Neuron (in vitro differentiated cells): Measurements from ENCODE around the gene CLC.
"Not testable (repeated sequence)": the region's sequence is repeated elsewhere in the genome, so short reads cannot be mapped to it uniquely, and the experiment has no call there.

Source experiments
- H2AFZ ChIP-seq: one replicate; pipeline ENCODE4 v1.6.1; 2013; ENCODE audit warnings: low read depth, mild to moderate bottlenecking, inconsistent platforms, low read length, moderate library complexity
- H3K27me3 ChIP-seq: one replicate; pipeline ENCODE4 v1.6.1; 2013; ENCODE audit warnings: low read length; ENCODE audit not compliant: insufficient read depth
- H3K36me3 ChIP-seq: one replicate; pipeline ENCODE4 v1.6.1; 2013; ENCODE audit warnings: low read length; ENCODE audit not compliant: insufficient read depth
- H3K4me1 ChIP-seq: one replicate; pipeline ENCODE4 v1.6.1; 2013; ENCODE audit warnings: low read length; ENCODE audit not compliant: insufficient read depth
- H3K4me3 ChIP-seq: 2 replicates; pipeline ENCODE4 v1.5.1; 2013; ENCODE audit warnings: mild to moderate bottlenecking, low read length, moderate library complexity
- H3K9me3 ChIP-seq: one replicate; pipeline ENCODE4 v1.6.1; 2013; ENCODE audit warnings: low read length

Gene CLC

GRCh38 chr19:39737891-39738290 lies at the start of gene CLC:
Gene CLC, minus strand, starts transcription at chr19:39738029. Its CDS starts 77 bp downstream, at chr19:39737952.
- Histone ChIP-seq H3K4me3 (no peak within 1 kb of the TSS), H2AFZ (no peak within 1 kb of the TSS), H3K4me1 (no peaks in the 10 kb centered on the region), H3K27me3 (no peaks in the 10 kb centered on the region), H3K9me3 (no peaks in the 10 kb centered on the region), H3K36me3 (no peaks in the 10 kb centered on the region)

GRCh38 chr19:39780894-39781293 lies 43.1 kb upstream of the CLC start:
- no peaks in the 10 kb centered on the region for H3K4me1 ChIP-seq

GRCh38 chr19:39778763-39779162 lies 40.9 kb upstream of the CLC start, which contains the start of gene LEUTX:
Gene LEUTX, plus strand, starts transcription at chr19:39778854. Its CDS starts 67 bp downstream, at chr19:39778921.
- Histone ChIP-seq H3K9me3 (no peaks in the 10 kb centered on the region), H2AFZ (no peak within 1 kb of the TSS), H3K36me3 (no peaks in the 10 kb centered on the region), H3K4me3 (no peak within 1 kb of the TSS), H3K27me3 (peaks cover 8% of the 10 kb centered on the region), H3K4me1 (no peaks in the 10 kb centered on the region)

More at GRCh38 chr19:39780894-39781293, 43.1 kb upstream of the CLC start:
- Histone ChIP-seq H3K27me3 (peaks cover 8% of the 10 kb centered on the region), H2AFZ (no peak overlapping the region), H3K4me3 (no peak overlapping the region), H3K36me3 (no peaks in the 10 kb centered on the region), H3K9me3 (peaks cover 2% of the 10 kb centered on the region)

GRCh38 chr19:39768786-39769185 lies 31.0 kb upstream of the CLC start:
- peaks cover 2% of the 10 kb centered on the region for H3K9me3 ChIP-seq
- H3K4me3 ChIP-seq: no peak overlapping the region
- no peaks in the 10 kb centered on the region for H3K4me1 ChIP-seq
- H3K36me3 ChIP-seq: no peaks in the 10 kb centered on the region
- H2AFZ ChIP-seq: no peak overlapping the region
- peaks cover 4% of the 10 kb centered on the region for H3K27me3 ChIP-seq

- peaks cover 4% of the 10 kb centered on the region for H3K27me3 ChIP-seq
- H3K4me3 ChIP-seq: no peak overlapping the region
- H2AFZ ChIP-seq: no peak overlapping the region
- H3K9me3 ChIP-seq: peaks cover 2% of the 10 kb centered on the region
- no peaks in the 10 kb centered on the region for H3K36me3 ChIP-seq
- H3K4me1 ChIP-seq: no peaks in the 10 kb centered on the region
Observed at GRCh38 chr19:39768334-39768733, 30.5 kb upstream of the CLC start.

GRCh38 chr19:39765091-39766076 lies 27.6 kb upstream of the CLC start:
- no peaks in the 10 kb centered on the region for H3K36me3 ChIP-seq
- no peaks in the 10 kb centered on the region for H3K27me3 ChIP-seq
- H3K4me1 ChIP-seq: no peaks in the 10 kb centered on the region
- H2AFZ ChIP-seq: no peak overlapping the region
- H3K9me3 ChIP-seq: peaks cover 2% of the 10 kb centered on the region
- no peak overlapping the region for H3K4me3 ChIP-seq

- not testable (repeated sequence) for H3K27me3 ChIP-seq, H2AFZ ChIP-seq, H3K4me3 ChIP-seq, H3K36me3 ChIP-seq, H3K4me1 ChIP-seq, H3K9me3 ChIP-seq
Observed at GRCh38 chr19:39761851-39762250, 24.0 kb upstream of the CLC start.

- H2AFZ ChIP-seq: no peak overlapping the region
- no peak overlapping the region for H3K4me3 ChIP-seq
- no peaks in the 10 kb centered on the region for H3K36me3 ChIP-seq
- H3K4me1 ChIP-seq: peaks cover 4% of the 10 kb centered on the region
- no peaks in the 10 kb centered on the region for H3K9me3 ChIP-seq
- peaks cover 2% of the 10 kb centered on the region for H3K27me3 ChIP-seq
Observed at GRCh38 chr19:39759457-39760184, 21.8 kb upstream of the CLC start.

- no peak overlapping the region for H2AFZ ChIP-seq
- peaks cover 11% of the 10 kb centered on the region for H3K27me3 ChIP-seq
- no peaks in the 10 kb centered on the region for H3K9me3 ChIP-seq
- peaks cover under 1% of the 10 kb centered on the region for H3K4me1 ChIP-seq
- H3K4me3 ChIP-seq: no peak overlapping the region
- no peaks in the 10 kb centered on the region for H3K36me3 ChIP-seq
Observed at GRCh38 chr19:39754971-39755370, 17.1 kb upstream of the CLC start.

GRCh38 chr19:39754544-39754943 lies 16.7 kb upstream of the CLC start:
- H3K4me3 ChIP-seq: no peak overlapping the region
- peaks cover 12% of the 10 kb centered on the region for H3K27me3 ChIP-seq
- H2AFZ ChIP-seq: no peak overlapping the region
- H3K36me3 ChIP-seq: no peaks in the 10 kb centered on the region
- H3K4me1 ChIP-seq: no peaks in the 10 kb centered on the region
- no peaks in the 10 kb centered on the region for H3K9me3 ChIP-seq

- no peaks in the 10 kb centered on the region for H3K36me3 ChIP-seq
- no peaks in the 10 kb centered on the region for H3K9me3 ChIP-seq
- no peak overlapping the region for H3K4me3 ChIP-seq
- H3K4me1 ChIP-seq: no peaks in the 10 kb centered on the region
- peaks cover 12% of the 10 kb centered on the region for H3K27me3 ChIP-seq
- H2AFZ ChIP-seq: no peak overlapping the region
Observed at GRCh38 chr19:39752795-39753194, 15.0 kb upstream of the CLC start.

GRCh38 chr19:39752390-39752789 lies 14.6 kb upstream of the CLC start:
- no peaks in the 10 kb centered on the region for H3K4me1 ChIP-seq
- no peaks in the 10 kb centered on the region for H3K36me3 ChIP-seq
- H3K27me3 ChIP-seq: peaks cover 12% of the 10 kb centered on the region
- no peak overlapping the region for H2AFZ ChIP-seq
- H3K9me3 ChIP-seq: no peaks in the 10 kb centered on the region
- H3K4me3 ChIP-seq: no peak overlapping the region

- H3K36me3 ChIP-seq: no peaks in the 10 kb centered on the region
- no peaks in the 10 kb centered on the region for H3K9me3 ChIP-seq
- no peak overlapping the region for H3K4me3 ChIP-seq
- H3K4me1 ChIP-seq: no peaks in the 10 kb centered on the region
- no peak overlapping the region for H2AFZ ChIP-seq
- peaks cover 12% of the 10 kb centered on the region for H3K27me3 ChIP-seq
Observed at GRCh38 chr19:39749981-39750380, 12.2 kb upstream of the CLC start.
